Measurements from ENCODE around the gene METTL17.

The METTL17 gene

DNA sequence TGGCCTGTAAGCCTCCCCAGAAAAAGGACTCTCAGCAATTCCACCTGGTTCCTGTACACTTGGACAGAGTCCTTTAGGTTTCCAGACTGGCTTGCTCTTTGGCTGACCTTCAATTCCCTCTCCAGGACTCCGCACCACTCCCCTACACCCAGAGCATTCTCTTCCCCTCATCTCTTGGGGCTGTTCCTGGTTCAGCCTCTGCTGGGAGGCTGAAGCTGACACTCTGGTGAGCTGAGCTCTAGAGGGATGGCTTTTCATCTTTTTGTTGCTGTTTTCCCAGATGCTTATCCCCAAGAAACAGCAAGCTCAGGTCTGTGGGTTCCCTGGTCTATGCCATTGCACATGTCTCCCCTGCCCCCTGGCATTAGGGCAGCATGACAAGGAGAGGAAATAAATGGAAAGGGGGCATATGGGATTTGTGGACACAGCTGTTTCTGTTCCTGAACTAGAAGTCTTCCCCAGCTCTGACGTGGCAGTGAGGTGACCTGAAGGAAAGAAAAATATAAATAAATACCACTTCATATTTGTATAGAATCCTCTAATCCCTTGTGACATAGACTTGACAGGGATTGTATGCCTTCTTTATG is 53.7 kb downstream of the METTL17 start:
- no peak for DNase-seq (ENCODE audit: low read depth in 2 of 2)

DNA sequence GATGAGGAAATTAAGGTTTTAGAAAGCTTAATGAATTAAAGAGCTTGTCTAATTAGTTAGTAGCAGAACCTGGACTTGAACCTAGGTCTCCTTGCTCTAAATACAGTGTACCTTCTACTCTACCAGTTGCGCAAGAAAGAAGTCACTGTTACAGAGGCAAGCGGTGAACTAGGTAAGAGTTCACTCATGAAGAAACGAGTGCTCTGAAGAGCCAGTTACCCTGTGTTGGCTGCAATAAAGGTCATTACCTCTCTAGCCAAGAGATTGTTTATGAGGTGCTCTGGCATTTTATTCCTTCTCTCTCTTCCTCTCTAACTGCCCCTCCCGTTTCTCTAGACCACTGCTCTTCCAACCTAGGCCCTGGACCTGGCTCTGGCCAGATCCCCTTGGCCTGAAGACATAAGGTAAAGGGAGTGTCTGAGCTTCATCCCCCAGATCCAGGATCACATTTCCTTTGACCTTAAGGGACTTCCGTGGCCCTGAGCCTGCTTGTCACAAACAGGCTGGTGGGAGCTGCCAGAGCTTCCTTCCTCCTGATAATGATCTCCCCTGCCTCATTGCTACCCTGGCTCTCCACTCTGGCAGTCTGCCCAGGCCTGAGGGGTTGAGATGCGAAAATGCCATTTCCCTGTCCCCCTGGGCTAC is 54.3 kb downstream of the METTL17 start:
- no peak for DNase-seq (ENCODE audit: low read depth in 2 of 2)

All from activated CD8-positive, alpha-beta memory T cell treated with anti-CD3 and anti-CD28 coated beads for 4 hours (primary cell).